NCI-H345 (cell line): ENCODE measurements around the gene SHISAL2B.
"Not testable (repeated sequence)": the region's sequence is repeated elsewhere in the genome, so short reads cannot be mapped to it uniquely, and the experiment has no call there.

ENCODE experiments used
- DNase-seq: peaks from one replicate; lab custom pipeline; 2025; lab: John Stamatoyannopoulos, UW

Gene SHISAL2B

GRCh38 chr5:64700765-64701164 is 10.5 kb downstream of the SHISAL2B start:
- no peak for DNase-seq

- not testable (repeated sequence) for DNase-seq
Observed at GRCh38 chr5:64706074-64706473, 15.8 kb downstream of the SHISAL2B start.

- no peak for DNase-seq
Observed at GRCh38 chr5:64707191-64707590, 16.9 kb downstream of the SHISAL2B start.

DNA sequence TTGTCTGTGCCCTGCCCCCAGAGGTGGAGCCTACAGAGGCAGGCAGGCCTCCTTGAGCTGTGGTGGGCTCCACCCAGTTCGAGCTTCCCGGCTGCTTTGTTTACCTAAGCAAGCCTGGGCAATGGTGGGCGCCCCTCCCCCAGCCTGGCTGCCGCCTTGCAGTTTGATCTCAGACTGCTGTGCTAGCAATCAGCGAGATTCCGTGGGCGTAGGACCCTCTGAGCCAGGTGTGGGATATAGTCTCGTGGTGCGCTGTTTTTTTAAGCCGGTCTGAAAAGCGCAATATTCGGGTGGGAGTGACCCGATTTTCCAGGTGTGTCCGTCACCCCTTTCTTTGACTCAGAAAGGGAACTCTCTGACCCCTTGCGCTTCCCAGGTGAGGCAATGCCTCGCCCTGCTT is 24.2 kb downstream of the SHISAL2B start:
- not testable (repeated sequence) for DNase-seq

DNA sequence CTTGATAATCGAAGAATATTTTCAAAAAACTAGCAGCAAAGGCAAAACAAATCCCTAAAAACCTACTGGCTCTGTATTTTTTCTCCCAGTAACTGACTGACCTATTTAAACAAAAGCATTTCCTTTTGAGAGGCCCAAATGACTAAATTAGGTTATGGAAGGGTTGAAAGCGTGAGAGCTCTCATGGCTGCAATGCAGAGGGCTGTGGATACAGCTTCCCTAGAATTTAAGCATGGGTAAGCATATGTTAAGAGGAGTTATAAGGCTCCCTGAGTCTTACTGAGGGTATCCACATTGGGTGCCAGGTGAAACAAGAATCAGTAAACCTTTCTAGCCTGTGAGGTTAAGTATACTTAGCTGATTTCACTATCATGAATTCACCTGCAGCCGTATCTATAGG is 32.3 kb downstream of the SHISAL2B start:
- no peak for DNase-seq

DNA sequence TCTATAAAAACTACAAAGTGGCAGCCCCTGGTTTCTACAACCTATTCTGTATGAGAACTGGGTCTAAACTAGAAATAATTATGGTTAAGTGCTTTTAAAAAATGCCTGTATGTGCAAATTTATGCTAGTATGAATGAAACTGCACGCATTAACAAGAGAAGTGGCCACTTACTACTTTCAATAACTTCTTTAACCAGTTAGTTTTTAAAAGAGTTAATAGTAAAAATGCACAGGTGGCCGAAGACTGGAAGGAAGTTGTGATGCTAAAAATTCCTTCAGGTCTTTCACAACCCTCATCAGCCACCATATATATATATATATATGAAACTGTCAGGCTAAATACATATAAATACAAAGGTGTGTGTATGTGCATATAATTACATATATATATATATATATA is 36.8 kb downstream of the SHISAL2B start:
- DNase-seq = no peak

DNA sequence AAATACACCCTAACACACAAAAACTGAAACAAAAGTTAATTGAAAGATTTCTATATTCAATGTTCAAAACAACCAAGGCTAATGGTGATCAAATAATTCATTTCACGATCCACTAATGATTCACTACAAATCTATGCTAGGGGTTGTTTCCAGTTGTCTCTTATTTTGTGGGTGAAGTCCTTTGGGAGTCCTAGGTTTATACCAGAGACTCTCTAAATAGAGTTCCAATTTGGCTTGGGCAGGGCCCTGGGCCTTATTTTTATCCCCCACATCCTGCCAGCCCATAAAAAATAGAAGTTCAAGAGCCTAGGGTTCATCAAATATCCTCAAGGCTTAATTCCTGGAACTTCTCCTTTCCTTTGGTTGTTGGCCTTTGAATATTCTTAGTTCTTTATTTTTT is 52.1 kb downstream of the SHISAL2B start:
- DNase-seq = no peak

GRCh38 chr5:64742821-64743220 is 52.5 kb downstream of the SHISAL2B start:
- DNase-seq = no peak

GRCh38 chr5:64744914-64745313 is 54.6 kb downstream of the SHISAL2B start:
- no peak for DNase-seq

- DNase-seq = no peak
Observed at GRCh38 chr5:64746446-64746845, 56.1 kb downstream of the SHISAL2B start.

- DNase-seq = no peak
Observed at GRCh38 chr5:64749385-64749784, 59.1 kb downstream of the SHISAL2B start.

- no peak for DNase-seq
Observed at GRCh38 chr5:64754066-64754465, 63.8 kb downstream of the SHISAL2B start.

- DNase-seq = no peak
Observed at GRCh38 chr5:64758901-64759300, 68.6 kb downstream of the SHISAL2B start.

- DNase-seq = no peak
Observed at GRCh38 chr5:64759960-64760660, 69.8 kb downstream of the SHISAL2B start.

DNA sequence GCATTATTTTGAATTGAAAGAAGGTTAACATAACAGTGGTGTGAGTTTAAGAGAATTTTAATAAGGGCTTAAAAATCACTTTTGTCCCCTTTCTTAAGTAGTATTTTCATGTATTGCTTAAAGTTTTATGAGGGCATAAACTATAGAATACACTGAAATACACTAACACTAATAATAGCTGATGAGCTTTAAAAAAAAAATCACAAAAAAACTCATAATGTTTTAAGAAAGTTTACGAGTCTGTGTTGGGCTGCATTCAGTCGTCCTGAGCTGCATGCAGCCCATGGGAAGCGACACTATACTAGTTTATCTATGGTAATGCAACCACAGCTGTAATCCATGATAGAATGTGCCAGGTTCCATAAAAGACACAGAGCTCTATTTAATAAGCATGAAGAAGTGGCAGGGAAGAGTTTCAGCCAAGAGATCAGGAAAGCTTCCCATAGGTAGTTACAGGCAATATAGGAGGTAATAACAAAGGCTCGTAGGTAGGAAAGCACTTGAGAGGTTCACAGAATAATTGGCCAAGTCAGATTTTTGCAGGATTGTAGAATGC is 73.7 kb downstream of the SHISAL2B start:
- no peak for DNase-seq

GRCh38 chr5:64765804-64766504 is 75.7 kb downstream of the SHISAL2B start:
- DNase-seq = no peak

DNA sequence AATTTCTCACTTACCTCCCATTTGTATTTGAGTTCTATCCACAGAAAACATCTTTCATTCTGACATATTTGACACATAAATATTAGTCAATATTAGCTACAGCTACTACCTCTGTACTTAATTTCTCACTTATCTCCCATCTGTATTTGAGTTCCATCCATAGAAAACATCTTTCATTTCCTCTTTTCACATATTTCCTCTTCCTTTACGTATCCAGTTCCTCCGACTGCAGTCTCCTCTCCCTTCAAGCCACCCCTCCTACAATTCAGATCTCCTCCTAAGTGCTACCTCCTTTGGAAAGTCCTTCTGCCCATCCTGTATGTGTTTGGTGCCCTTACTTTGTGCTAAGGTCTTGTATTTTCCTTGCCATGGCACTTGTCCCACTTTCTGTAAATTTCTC is 76.6 kb downstream of the SHISAL2B start:
- no peak for DNase-seq
